H1 (cell line): ENCODE data around the gene HNRNPK.

Source experiments
- CHD1 ChIP-seq: IDR thresholded peaks from 2 replicates; pipeline ENCODE4 v1.6.1; 2012; ENCODE audit warnings: low read depth, low read length, improper control_type of control experiment
- CHD2 ChIP-seq: IDR thresholded peaks from 2 replicates; pipeline ENCODE4 v1.6.1; 2012; ENCODE audit warnings: low read length, improper control_type of control experiment
- CREB1 ChIP-seq: IDR thresholded peaks from 2 replicates; pipeline ENCODE4 v1.6.1; 2012; ENCODE audit warnings: inconsistent platforms
- CTCF ChIP-seq, 3 experiments: IDR thresholded peaks; 1 replicate in 2 of 3; 2 replicates in 1 of 3; pipeline versions ENCODE4 v1.5.1 to v1.6.1; 2011; ENCODE audit warnings: low read length in 3 of 3, mild to moderate bottlenecking in 3 of 3, inconsistent platforms in 2 of 3, low read depth in 1 of 3, moderate library complexity in 1 of 3; ENCODE audit not compliant: insufficient read depth in 1 of 3; ENCODE audit errors: control extremely low read depth in 1 of 3
- JUND ChIP-seq: IDR thresholded peaks from 2 replicates; pipeline ENCODE4 v1.6.1; 2011; ENCODE audit warnings: mild to moderate bottlenecking, improper control_type of control experiment, low read length
- MAFK ChIP-seq: IDR thresholded peaks from 2 replicates; pipeline ENCODE4 v1.6.1; 2012; ENCODE audit warnings: low read depth, mild to moderate bottlenecking, improper control_type of control experiment, low read length
- PHF8 ChIP-seq: fragments of 200-600 bp; sonication (generic); conservative IDR thresholded peaks from 2 replicates; pipeline ENCODE4 v1.7.1; 2012; ENCODE audit warnings: low read depth, mild to moderate bottlenecking, inconsistent platforms, low read length, moderate library complexity
- POLR2AphosphoS5 ChIP-seq: IDR thresholded peaks from 2 replicates; pipeline ENCODE4 v1.6.1; 2011; ENCODE audit warnings: low read depth, low read length
- SIN3A ChIP-seq, 2 experiments: IDR thresholded peaks in 1 of 2; conservative IDR thresholded peaks in 1 of 2; 2 replicates each; pipeline ENCODE4 v1.6.1; 2011 to 2012; ENCODE audit warnings: low read length in 2 of 2, improper control_type of control experiment in 1 of 2, low read depth in 1 of 2, mild to moderate bottlenecking in 1 of 2
- SP2 ChIP-seq: IDR thresholded peaks from 2 replicates; pipeline ENCODE4 v1.6.1; 2012; ENCODE audit warnings: mild to moderate bottlenecking, low read length, inconsistent platforms
- SUZ12 ChIP-seq: fragments of 200-600 bp; sonication (generic); IDR thresholded peaks from 2 replicates; pipeline ENCODE4 v1.6.1; 2012; ENCODE audit warnings: mild to moderate bottlenecking, inconsistent platforms, low read length, moderate library complexity, mixed read lengths
- TEAD4 ChIP-seq: IDR thresholded peaks from 2 replicates; pipeline ENCODE4 v1.6.1; 2012; ENCODE audit warnings: low read depth, low read length, inconsistent platforms, mixed read lengths
- USF2 ChIP-seq: IDR thresholded peaks from 2 replicates; pipeline ENCODE4 v1.6.1; 2011; ENCODE audit warnings: low read length, improper control_type of control experiment
- YY1 ChIP-seq: IDR thresholded peaks from 2 replicates; pipeline ENCODE4 v1.6.1; 2011; ENCODE audit warnings: low read depth, mild to moderate bottlenecking, low read length

GRCh38 chr9:83962165-83962564 lies 17.9 kb downstream of the HNRNPK start:
- TF ChIP-seq CREB1, result no peak
- no peak for TF ChIP-seq CHD1
- TF ChIP-seq TEAD4, result no peak
- no peak for TF ChIP-seq SP2
- TF ChIP-seq SIN3A (conservative IDR thresholded peaks at IDR 0.05 in 1 of 2, IDR thresholded peaks at IDR 0.05 in 1 of 2; ENCODE audit: low read depth in 1 of 2, low read length in 2 of 2), result no peak
- TF ChIP-seq JUND, result no peak
- TF ChIP-seq CTCF (IDR thresholded peaks at IDR 0.05; ENCODE audit: control extremely low read depth in 1 of 3, insufficient read depth in 1 of 3, low read depth in 1 of 3, low read length in 3 of 3), result no peak
- TF ChIP-seq MAFK, result no peak
- TF ChIP-seq CHD2, result no peak
- TF ChIP-seq POLR2AphosphoS5, result no peak
- no peak for TF ChIP-seq YY1
- TF ChIP-seq PHF8, result no peak
- TF ChIP-seq USF2, result no peak
- TF ChIP-seq SUZ12, result no peak
